Peyer's patch (tissue), 4 donors: ENCODE data around the gene TBXA2R.

ENCODE experiments used
- CTCF ChIP-seq, 6 experiments: fragments of 450-650 bp in 4 of 6; fragments of 200-600 bp in 2 of 6; sonication (generic) in 1 of 6; IDR thresholded peaks; one replicate each; pipeline ENCODE4 v1.5.1; 2017 to 2019; ENCODE audit warnings: antibody characterized with exemption in 6 of 6, mild to moderate bottlenecking in 3 of 6, moderate library complexity in 1 of 6
- POLR2A ChIP-seq, 2 donors: fragments of 450-650 bp; IDR thresholded peaks; one replicate each; pipeline ENCODE4 v1.5.1; 2017; ENCODE audit warnings: antibody characterized with exemption in 2 of 2, mild to moderate bottlenecking in 2 of 2, moderate library complexity in 2 of 2

GRCh38 chr19:3593156-3593555, 13.5 kb downstream of the TBXA2R start:
- TF ChIP-seq CTCF (IDR thresholded peaks at IDR 0.05), result no peak
- no peak for TF ChIP-seq POLR2A (IDR thresholded peaks at IDR 0.05)
